IMR-90 (cell line): ENCODE data around the gene MRC2. TPM values are rescaled to one million over a fixed set of nuclear protein-coding genes. Genes with fewer than 3 reads are reported as not detected.

Experiments
- ATAC-seq: fragments of 200-7000 bp; cut with Tn5 transposase; 2 replicates; pipeline ENCODE4 v1.9.1; 2020; ENCODE audit warnings: low read depth, mild to moderate bottlenecking, moderate library complexity
- BruUV-seq: library from RNA; stranded (reverse); fragments of 400-500 nt; replicated peaks from 2 replicates; lab custom pipeline; 2021; lab: Mats Ljungman, UMichigan
- CTCF ChIA-PET: fragments of 300-600 bp; formaldehyde crosslinking; extraction: SDS; loops from one replicate; lab custom pipeline; 2021; ENCODE audit warnings: antibody characterized with exemption; lab: Yijun Ruan, JAX
- POLR2A ChIA-PET: fragments of 300-600 bp; sonication (Branson Sonifier 250); formaldehyde crosslinking; loops from one replicate; lab custom pipeline; 2022; ENCODE audit warnings: antibody characterized with exemption; ENCODE audit not compliant: unreplicated experiment; lab: Charles Lee
- DNase-seq: peaks from one replicate; pipeline ENCODE4 v3.0.0; 2013
- H2AFZ ChIP-seq: replicated peaks from 2 replicates; pipeline ENCODE3; 2013; ENCODE audit warnings: low read length, mild to moderate bottlenecking; ENCODE audit not compliant: poor library complexity
- H2AK5ac ChIP-seq: 2 replicates; pipeline ENCODE4 v1.6.1; 2013; ENCODE audit warnings: low read depth, low read length, inconsistent platforms
- H2AK9ac ChIP-seq: replicated peaks from 2 replicates; pipeline ENCODE3; 2013; ENCODE audit warnings: mild to moderate bottlenecking, low read depth, low read length, moderate library complexity; ENCODE audit not compliant: poor library complexity
- H2BK120ac ChIP-seq: 2 replicates; pipeline ENCODE4 v1.6.1; 2013; ENCODE audit warnings: low read depth, low read length, inconsistent platforms
- H2BK15ac ChIP-seq: 3 replicates; pipeline ENCODE4 v1.6.1; 2013; ENCODE audit warnings: low read depth, low read length, inconsistent platforms
- H2BK20ac ChIP-seq: 2 replicates; pipeline ENCODE4 v1.6.1; 2013; ENCODE audit warnings: low read depth, mild to moderate bottlenecking, inconsistent platforms, low read length, moderate library complexity
- H2BK5ac ChIP-seq: 2 replicates; pipeline ENCODE4 v1.6.1; 2013; ENCODE audit warnings: mild to moderate bottlenecking, low read depth, low read length, inconsistent platforms; ENCODE audit not compliant: poor library complexity, severe bottlenecking
- H3K14ac ChIP-seq: replicated peaks from 2 replicates; pipeline ENCODE4 v1.6.1; 2013; ENCODE audit warnings: low read depth, low read length, inconsistent platforms
- H3K18ac ChIP-seq: 2 replicates; pipeline ENCODE4 v1.6.1; 2013; ENCODE audit warnings: low read depth, low read length, control low read depth
- H3K23ac ChIP-seq: 2 replicates; pipeline ENCODE4 v1.6.1; 2013; ENCODE audit warnings: low read depth, low read length, inconsistent platforms
- H3K27ac ChIP-seq: 2 replicates; pipeline ENCODE4 v1.5.1; 2013; ENCODE audit warnings: mild to moderate bottlenecking, control low read depth, low read length; ENCODE audit not compliant: insufficient read depth
- H3K27me3 ChIP-seq: 2 replicates; pipeline ENCODE4 v1.6.1; 2013; ENCODE audit warnings: low read length; ENCODE audit not compliant: control insufficient read depth, insufficient read depth
- H3K36me3 ChIP-seq: 2 replicates; pipeline ENCODE4 v1.6.1; 2013; ENCODE audit warnings: low read length, mixed read lengths; ENCODE audit not compliant: control insufficient read depth, insufficient read depth
- H3K4ac ChIP-seq: 2 replicates; pipeline ENCODE4 v1.6.1; 2013; ENCODE audit warnings: low read depth, low read length, inconsistent platforms
- H3K4me1 ChIP-seq: 2 replicates; pipeline ENCODE4 v1.6.1; 2013; ENCODE audit warnings: low read length, mixed read lengths; ENCODE audit not compliant: control insufficient read depth, insufficient read depth
- H3K4me2 ChIP-seq: 2 replicates; pipeline ENCODE4 v1.6.1; 2013; ENCODE audit warnings: low read depth, mild to moderate bottlenecking, control low read depth, low read length, moderate library complexity
- H3K4me3 ChIP-seq: 2 replicates; pipeline ENCODE4 v1.5.1; 2013; ENCODE audit warnings: low read depth, mild to moderate bottlenecking, control low read depth, low read length, moderate library complexity; ENCODE audit not compliant: insufficient read depth
- H3K56ac ChIP-seq: 2 replicates; pipeline ENCODE4 v1.6.1; 2013; ENCODE audit warnings: low read length, inconsistent platforms; ENCODE audit not compliant: insufficient read depth; ENCODE audit errors: extremely low read depth
- H3K79me1 ChIP-seq, 2 experiments: 2 replicates each; pipeline ENCODE4 v1.6.1; 2013; ENCODE audit warnings: low read length in 2 of 2, inconsistent platforms in 1 of 2, low read depth in 1 of 2
- H3K9ac ChIP-seq: 2 replicates; pipeline ENCODE4 v1.6.1; 2013; ENCODE audit warnings: low read depth, low read length, control low read depth
- H3K9me1 ChIP-seq: 2 replicates; pipeline ENCODE4 v1.6.1; 2013; ENCODE audit warnings: low read length, inconsistent platforms; ENCODE audit not compliant: insufficient read depth
- H3K9me3 ChIP-seq: 2 replicates; pipeline ENCODE4 v1.6.1; 2013; ENCODE audit warnings: low read length; ENCODE audit not compliant: control insufficient read depth, insufficient read depth
- H4K20me1 ChIP-seq: 2 replicates; pipeline ENCODE4 v1.6.1; 2013; ENCODE audit warnings: low read length, inconsistent platforms; ENCODE audit not compliant: insufficient read depth
- H4K5ac ChIP-seq: 2 replicates; pipeline ENCODE4 v1.6.1; 2013; ENCODE audit warnings: mild to moderate bottlenecking, low read depth, low read length, control low read depth
- H4K8ac ChIP-seq, 2 experiments: 2 replicates each; pipeline ENCODE4 v1.6.1; 2013; ENCODE audit warnings: low read depth in 2 of 2, low read length in 2 of 2, control low read depth in 1 of 2, inconsistent platforms in 1 of 2
- H4K91ac ChIP-seq: 2 replicates; pipeline ENCODE4 v1.6.1; 2013; ENCODE audit warnings: low read depth, low read length, inconsistent platforms; ENCODE audit not compliant: insufficient read depth
- BHLHE40 ChIP-seq: fragments of 150-350 bp; IDR thresholded peaks from 2 replicates; pipeline ENCODE4 v1.6.1; 2016; ENCODE audit warnings: mild to moderate bottlenecking, low read depth, low read length
- CEBPB ChIP-seq: IDR thresholded peaks from 2 replicates; pipeline ENCODE4 v1.6.1; 2012; ENCODE audit warnings: low read depth, low read length, improper control_type of control experiment
- CHD1 ChIP-seq: IDR thresholded peaks from 2 replicates; pipeline ENCODE4 v1.6.1; 2012; ENCODE audit warnings: low read depth, low read length, improper control_type of control experiment
- CTCF ChIP-seq: conservative IDR thresholded peaks from 2 replicates; pipeline ENCODE4 v1.5.1; 2012; ENCODE audit warnings: mild to moderate bottlenecking, low read depth, low read length, improper control_type of control experiment
- FOS ChIP-seq: fragments of 150-350 bp; IDR thresholded peaks from 2 replicates; pipeline ENCODE4 v1.6.1; 2016; ENCODE audit warnings: low read depth, low read length
- MAFK ChIP-seq: IDR thresholded peaks from 2 replicates; pipeline ENCODE4 v1.6.1; 2012; ENCODE audit warnings: low read depth, low read length, improper control_type of control experiment
- MAZ ChIP-seq: IDR thresholded peaks from 2 replicates; pipeline ENCODE4 v1.6.1; 2012; ENCODE audit warnings: low read depth, mild to moderate bottlenecking, low read length, improper control_type of control experiment, moderate library complexity, borderline replicate concordance
- MXI1 ChIP-seq: IDR thresholded peaks from 2 replicates; pipeline ENCODE4 v1.6.1; 2012; ENCODE audit warnings: low read depth, mild to moderate bottlenecking, low read length, moderate library complexity, borderline replicate concordance
- NFE2L2 ChIP-seq: fragments of 150-350 bp; IDR thresholded peaks from 2 replicates; pipeline ENCODE4 v1.6.1; 2016; ENCODE audit warnings: low read depth, mild to moderate bottlenecking, low read length
- POLR2A ChIP-seq: IDR thresholded peaks from 2 replicates; pipeline ENCODE4 v1.6.1; 2012; ENCODE audit warnings: mild to moderate bottlenecking, low read depth, low read length
- RAD21 ChIP-seq: IDR thresholded peaks from 2 replicates; pipeline ENCODE4 v1.6.1; 2012; ENCODE audit warnings: low read length, improper control_type of control experiment
- RCOR1 ChIP-seq: IDR thresholded peaks from 2 replicates; pipeline ENCODE4 v1.6.1; 2012; ENCODE audit warnings: mild to moderate bottlenecking, low read length, improper control_type of control experiment; ENCODE audit not compliant: insufficient replicate concordance
- RFX5 ChIP-seq: IDR thresholded peaks from 2 replicates; pipeline ENCODE4 v1.8.0; 2012; ENCODE audit warnings: low read depth, mild to moderate bottlenecking, low read length, moderate library complexity
- SMC3 ChIP-seq: fragments of 150-350 bp; IDR thresholded peaks from 2 replicates; pipeline ENCODE4 v1.6.1; 2016; ENCODE audit warnings: low read depth, mild to moderate bottlenecking, antibody characterized with exemption, low read length, moderate library complexity
- USF2 ChIP-seq: fragments of 150-350 bp; IDR thresholded peaks from 2 replicates; pipeline ENCODE4 v1.6.1; 2017; ENCODE audit warnings: mild to moderate bottlenecking, antibody characterized with exemption, low read length, low read depth
- WGBS, 2 experiments: methylation state at CpG; one replicate each; pipeline versions ENCODE4 v1.1.5 to v1.1.7; 2013; ENCODE audit warnings: missing lambda C conversion rate in 2 of 2; ENCODE audit not compliant: insufficient read length in 1 of 2; ENCODE audit errors: extremely low coverage in 2 of 2; 5-methylcytosine and 5-hydroxymethylcytosine counted together
- dilution Hi-C: fragments of 300-500 bp; cut with HindIII; formaldehyde crosslinking; loops from one replicate; pipeline ENCODE4 v1.14.3; 2018; ENCODE audit warnings: low sequenced_read_pairs; ENCODE audit not compliant: unreplicated experiment
- in situ Hi-C: fragments of 300-500 bp; cut with MboI; formaldehyde crosslinking; loops from 3 replicates; pipeline ENCODE4 v1.14.3; 2019; ENCODE audit warnings: low sequenced_read_pairs, inconsistent platforms, mixed read lengths
- intact Hi-C: fragments of 100-400 bp; cut with micrococcal nuclease; formaldehyde crosslinking; loops from 2 replicates; pipeline ENCODE4 v1.10.0; 2022
- polyA plus RNA-seq, 3 experiments: library from polyadenylated mRNA; depleted of rRNA; stranded (reverse); fragments of >200 nt; gene quantifications; 2 replicates each; pipeline ENCODE4 v1.2.3, GENCODE V29; 2012; ENCODE audit warnings: low replicate concordance in 1 of 3
- total RNA-seq: library from RNA; depleted of rRNA; stranded (reverse); fragments of >200 nt; gene quantifications from 2 replicates; pipeline ENCODE4 v1.2.3, GENCODE V29; 2012
- TF ChIP-seq, protein P1 (sequence below): fragments of 150-350 bp; IDR thresholded peaks from 2 replicates; pipeline ENCODE4 v1.6.1; 2016; ENCODE audit warnings: low read depth, mild to moderate bottlenecking, low read length, moderate library complexity, borderline replicate concordance

Gene MRC2
- total and polyA plus RNA-seq, 2 of the 4 experiments (the other 2 are of a cell fraction): 39.3 to 137 TPM

- H4K91ac ChIP-seq: no peak overlapping the region
- CTCF ChIA-PET: no interaction called here
- no peaks in the 10 kb centered on the region; the same call in 1 of the 2 replicates for H3K9me1 ChIP-seq
- H3K23ac ChIP-seq: no peak overlapping the region
- no peak overlapping the region for H3K9ac ChIP-seq
- no peak overlapping the region for H2AK9ac ChIP-seq
- BruUV-seq: no TSS peak
- peaks cover 0 to 4% of the 10 kb centered on the region in 2 experiments; a peak in 1 of 4 replicates for H3K79me1 ChIP-seq
- no peak overlapping the region for H3K4me2 ChIP-seq
- H2AFZ ChIP-seq: no peak overlapping the region
- H2BK120ac ChIP-seq: no peak overlapping the region
- H3K36me3 ChIP-seq: peaks cover 62% of the 10 kb centered on the region
- POLR2A ChIA-PET: no interaction called here
- no peaks in the 10 kb centered on the region for H3K4me1 ChIP-seq
- no peak overlapping the region for H3K18ac ChIP-seq
- no peak overlapping the region for H4K5ac ChIP-seq
- H3K27me3 ChIP-seq: no peaks in the 10 kb centered on the region
- in situ Hi-C loops (no loop called here), intact Hi-C loops (no loop called here), dilution Hi-C loops (no loop called here)
- H2BK15ac ChIP-seq: no peak overlapping the region
- no peak overlapping the region for H3K14ac ChIP-seq
- WGBS, 2 experiments: no CpG with 5 or more reads among the region's 4 CpGs
- ATAC-seq (no peak), DNase-seq (no peak)
- no peak overlapping the region for H2AK5ac ChIP-seq
- no peak overlapping the region for H3K56ac ChIP-seq
- H2BK5ac ChIP-seq: no peak overlapping the region
- no peak overlapping the region for H2BK20ac ChIP-seq
- H3K9me3 ChIP-seq: no peaks in the 10 kb centered on the region
- no peaks in the 10 kb centered on the region for H4K20me1 ChIP-seq
- H3K4me3 ChIP-seq: no peak overlapping the region
- no peak overlapping the region for H4K8ac ChIP-seq
- no peak overlapping the region for H3K4ac ChIP-seq
- no peak for TF ChIP-seq CEBPB
- TF ChIP-seq MXI1: no peak
- no peak for TF ChIP-seq USF2
- TF ChIP-seq, protein P1, sequence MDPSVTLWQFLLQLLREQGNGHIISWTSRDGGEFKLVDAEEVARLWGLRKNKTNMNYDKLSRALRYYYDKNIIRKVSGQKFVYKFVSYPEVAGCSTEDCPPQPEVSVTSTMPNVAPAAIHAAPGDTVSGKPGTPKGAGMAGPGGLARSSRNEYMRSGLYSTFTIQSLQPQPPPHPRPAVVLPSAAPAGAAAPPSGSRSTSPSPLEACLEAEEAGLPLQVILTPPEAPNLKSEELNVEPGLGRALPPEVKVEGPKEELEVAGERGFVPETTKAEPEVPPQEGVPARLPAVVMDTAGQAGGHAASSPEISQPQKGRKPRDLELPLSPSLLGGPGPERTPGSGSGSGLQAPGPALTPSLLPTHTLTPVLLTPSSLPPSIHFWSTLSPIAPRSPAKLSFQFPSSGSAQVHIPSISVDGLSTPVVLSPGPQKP: no peak
- TF ChIP-seq CTCF: no peak
- TF ChIP-seq NFE2L2: no peak
- TF ChIP-seq SMC3: no peak
- TF ChIP-seq CHD1: no peak
- TF ChIP-seq RFX5: no peak
- no peak for TF ChIP-seq MAFK
- no peak for TF ChIP-seq BHLHE40
- no peak for TF ChIP-seq FOS
- TF ChIP-seq RCOR1: no peak
- no peak for TF ChIP-seq RAD21
- no peak for TF ChIP-seq POLR2A
- no peak for TF ChIP-seq MAZ
- H3K27ac ChIP-seq: no peak overlapping the region
Measured at GRCh38 chr17:62684179-62684578, 56.7 kb downstream of the MRC2 start.
